ENCODE results near the gene DCST1. TPM values are rescaled to one million over a fixed set of nuclear protein-coding genes. Genes with fewer than 3 reads are reported as not detected.

The DCST1 gene
- total RNA-seq, 1 experiment from 2014 or later: 0.17 TPM

DNA sequence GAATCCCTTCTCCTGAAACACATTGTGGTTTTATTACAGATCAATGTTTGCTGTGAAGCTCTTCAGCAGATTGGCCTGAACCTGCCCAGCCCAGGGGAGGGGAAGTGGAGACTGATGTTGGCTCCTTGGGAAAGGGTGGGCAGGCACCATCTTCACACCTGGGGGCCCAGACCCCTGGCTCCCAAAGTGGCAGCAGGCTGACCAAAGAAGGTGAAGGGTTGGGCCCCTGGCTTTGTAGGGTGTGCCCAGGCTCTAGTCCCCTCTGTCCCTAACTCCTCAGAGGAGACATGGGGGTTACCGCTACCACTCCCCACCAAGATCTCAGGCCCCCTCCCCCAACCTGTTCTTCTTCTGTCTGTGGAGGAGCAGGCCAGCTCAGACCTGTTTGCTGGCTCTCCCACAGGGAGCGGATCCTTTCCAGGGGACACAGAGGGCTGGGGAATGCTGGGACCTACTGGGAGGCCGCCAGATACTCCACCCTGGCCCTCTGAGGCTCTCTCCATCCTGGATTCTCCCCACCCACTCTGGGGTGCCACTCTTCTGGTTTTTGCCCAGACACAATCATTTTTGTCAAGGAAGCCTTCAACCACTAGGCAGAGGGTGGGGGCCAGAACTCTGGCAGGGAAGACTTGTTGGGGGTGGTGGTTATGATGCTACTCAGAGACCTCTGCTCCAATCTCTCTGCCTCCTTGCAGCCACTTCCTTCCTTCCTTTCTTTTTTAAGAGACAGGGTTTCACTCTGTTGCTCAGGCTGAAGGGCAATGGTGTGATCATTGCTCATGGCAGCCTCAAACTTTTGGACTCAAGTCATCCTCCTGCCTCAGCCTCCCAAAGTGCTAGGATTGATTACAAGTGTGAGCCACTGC lies 40.0 kb downstream of the DCST1 start:
- intact Hi-C loops (cut with micrococcal nuclease; ENCODE audit: unreplicated experiment): no loop called here
- no peak for DNase-seq
- Mint-ChIP-seq H3K4me1 (ENCODE audit: low read depth, unreplicated experiment) (peaks cover 29% of the 10 kb centered on the region), H3K4me3 (ENCODE audit: low read depth, unreplicated experiment) (no peak overlapping the region), H3K9me3 (ENCODE audit: low read depth, unreplicated experiment) (no peaks in the 10 kb centered on the region), H3K27me3 (ENCODE audit: unreplicated experiment) (peaks cover 70% of the 10 kb centered on the region), H3K36me3 (ENCODE audit: insufficient read depth, unreplicated experiment) (peaks cover 24% of the 10 kb centered on the region), H3K27ac (ENCODE audit: unreplicated experiment) (no peak overlapping the region)
- TF ChIP-seq, protein P1, sequence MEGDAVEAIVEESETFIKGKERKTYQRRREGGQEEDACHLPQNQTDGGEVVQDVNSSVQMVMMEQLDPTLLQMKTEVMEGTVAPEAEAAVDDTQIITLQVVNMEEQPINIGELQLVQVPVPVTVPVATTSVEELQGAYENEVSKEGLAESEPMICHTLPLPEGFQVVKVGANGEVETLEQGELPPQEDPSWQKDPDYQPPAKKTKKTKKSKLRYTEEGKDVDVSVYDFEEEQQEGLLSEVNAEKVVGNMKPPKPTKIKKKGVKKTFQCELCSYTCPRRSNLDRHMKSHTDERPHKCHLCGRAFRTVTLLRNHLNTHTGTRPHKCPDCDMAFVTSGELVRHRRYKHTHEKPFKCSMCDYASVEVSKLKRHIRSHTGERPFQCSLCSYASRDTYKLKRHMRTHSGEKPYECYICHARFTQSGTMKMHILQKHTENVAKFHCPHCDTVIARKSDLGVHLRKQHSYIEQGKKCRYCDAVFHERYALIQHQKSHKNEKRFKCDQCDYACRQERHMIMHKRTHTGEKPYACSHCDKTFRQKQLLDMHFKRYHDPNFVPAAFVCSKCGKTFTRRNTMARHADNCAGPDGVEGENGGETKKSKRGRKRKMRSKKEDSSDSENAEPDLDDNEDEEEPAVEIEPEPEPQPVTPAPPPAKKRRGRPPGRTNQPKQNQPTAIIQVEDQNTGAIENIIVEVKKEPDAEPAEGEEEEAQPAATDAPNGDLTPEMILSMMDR (IDR thresholded peaks at IDR 0.05; ENCODE audit: unreplicated experiment): no peak
- CTCF ChIA-PET: interaction anchor here (0.6 to 3.3 kb wide), 2 partner anchors 12 to 1041 kb away, joined by 4 to 15 read pairs; no protein-coding TSS in a partner anchor
- no TSS peak for BruUV-seq (replicated peaks)

DNA sequence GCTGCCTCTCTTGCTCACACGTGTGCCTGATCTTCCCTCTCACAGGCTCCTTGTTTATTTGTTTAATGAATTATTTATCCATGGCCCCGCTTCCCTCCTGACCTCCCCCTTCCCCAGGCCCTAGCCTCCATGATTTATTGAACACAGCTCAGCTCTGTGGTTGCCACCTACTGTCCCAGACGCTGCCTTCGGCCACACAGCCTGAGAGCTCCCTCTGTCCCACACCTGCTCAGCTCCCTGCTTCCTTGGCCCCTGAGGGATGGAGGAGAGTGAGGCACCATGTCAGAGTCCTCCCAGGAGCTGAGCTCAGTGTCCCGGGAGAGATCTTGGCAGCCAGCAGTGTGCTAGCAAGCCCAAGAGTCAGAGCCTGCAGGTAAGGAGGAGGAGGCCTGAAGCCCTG lies 41.9 kb downstream of the DCST1 start:
- TF ChIP-seq, protein P1 (IDR thresholded peaks at IDR 0.05; ENCODE audit: unreplicated experiment): no peak
- no TSS peak for BruUV-seq (replicated peaks)
- CTCF ChIA-PET: interaction anchor here (0.8 to 3.3 kb wide), 7 partner anchors 10 to 98 kb away, joined by 3 to 15 read pairs (median 4); partner anchors contain the start of genes EFNA4 and KRTCAP2
- H3K36me3 Mint-ChIP-seq (ENCODE audit: insufficient read depth, unreplicated experiment): peaks cover 22% of the 10 kb centered on the region
- intact Hi-C loops (cut with micrococcal nuclease; ENCODE audit: unreplicated experiment): no loop called here
- H3K9me3 Mint-ChIP-seq (ENCODE audit: low read depth, unreplicated experiment): no peaks in the 10 kb centered on the region
- H3K4me1 Mint-ChIP-seq (ENCODE audit: low read depth, unreplicated experiment): peaks cover 31% of the 10 kb centered on the region
- H3K27ac Mint-ChIP-seq (ENCODE audit: unreplicated experiment): no peak overlapping the region
- DNase-seq: no peak
- H3K27me3 Mint-ChIP-seq (ENCODE audit: unreplicated experiment): peaks cover 89% of the 10 kb centered on the region
- no peak overlapping the region for H3K4me3 Mint-ChIP-seq (ENCODE audit: low read depth, unreplicated experiment)

DNA sequence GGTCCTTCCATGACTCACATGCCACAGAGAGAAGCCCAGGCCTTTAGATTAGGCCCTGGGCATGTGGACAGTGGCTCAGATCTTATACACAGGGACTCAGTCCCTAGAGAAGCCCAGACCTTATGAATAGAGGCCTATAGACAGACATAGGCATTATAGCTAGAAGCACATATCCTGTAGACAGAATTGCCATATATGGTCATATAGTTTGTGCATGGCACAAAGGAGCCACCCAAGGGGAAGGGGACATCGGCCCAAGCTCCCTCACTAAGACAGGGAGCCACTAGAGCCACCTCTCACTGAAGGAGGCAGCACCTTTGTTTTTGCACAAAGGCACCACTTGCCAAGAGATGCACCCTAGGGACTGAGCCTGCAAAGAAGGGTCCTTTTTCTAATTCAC lies 42.7 kb downstream of the DCST1 start:
- Mint-ChIP-seq H3K27ac (ENCODE audit: unreplicated experiment) (no peak overlapping the region), H3K4me3 (ENCODE audit: low read depth, unreplicated experiment) (no peak overlapping the region), H3K9me3 (ENCODE audit: low read depth, unreplicated experiment) (no peaks in the 10 kb centered on the region), H3K4me1 (ENCODE audit: low read depth, unreplicated experiment) (peaks cover 30% of the 10 kb centered on the region), H3K36me3 (ENCODE audit: insufficient read depth, unreplicated experiment) (peaks cover 16% of the 10 kb centered on the region), H3K27me3 (ENCODE audit: unreplicated experiment) (peaks cover 90% of the 10 kb centered on the region)
- DNase-seq: no peak
- intact Hi-C loops (cut with micrococcal nuclease; ENCODE audit: unreplicated experiment): no loop called here
- no TSS peak for BruUV-seq (replicated peaks)
- TF ChIP-seq, protein P1 (IDR thresholded peaks at IDR 0.05; ENCODE audit: unreplicated experiment): no peak
- CTCF ChIA-PET: interaction anchor here (0.8 to 3.3 kb wide), 4 partner anchors 9 to 97 kb away, joined by 3 to 15 read pairs (median 4); partner anchors contain the start of genes EFNA4 and KRTCAP2

DNA sequence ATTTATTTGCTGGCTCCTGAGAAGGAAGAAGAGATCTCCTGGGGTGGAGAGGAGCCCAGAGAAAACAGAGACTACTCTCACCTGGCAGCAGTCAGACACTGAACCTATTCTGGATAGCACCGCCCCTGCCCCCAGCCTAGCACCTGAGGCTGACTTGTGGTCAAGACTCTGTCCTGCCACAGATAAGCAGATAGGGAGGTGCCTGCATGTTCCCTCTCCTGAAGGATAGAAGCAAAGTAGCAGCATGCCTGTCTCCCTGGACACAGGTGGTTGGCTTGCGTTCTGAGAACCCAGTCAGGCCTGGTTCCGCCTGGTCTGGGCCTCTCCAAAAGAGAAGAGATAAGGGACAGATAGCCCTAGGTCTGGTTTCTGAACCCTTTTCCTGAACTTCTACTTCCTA lies 43.7 kb downstream of the DCST1 start:
- H3K27me3 Mint-ChIP-seq (ENCODE audit: unreplicated experiment): peaks cover 90% of the 10 kb centered on the region
- intact Hi-C loops (cut with micrococcal nuclease; ENCODE audit: unreplicated experiment): no loop called here
- BruUV-seq (replicated peaks): no TSS peak

More for the DNA sequence above, 43.7 kb downstream of the DCST1 start:
- Mint-ChIP-seq H3K9me3 (ENCODE audit: low read depth, unreplicated experiment) (no peaks in the 10 kb centered on the region), H3K4me3 (ENCODE audit: low read depth, unreplicated experiment) (no peak overlapping the region), H3K36me3 (ENCODE audit: insufficient read depth, unreplicated experiment) (peaks cover 18% of the 10 kb centered on the region), H3K4me1 (ENCODE audit: low read depth, unreplicated experiment) (peaks cover 33% of the 10 kb centered on the region), H3K27ac (ENCODE audit: unreplicated experiment) (no peak overlapping the region)
- CTCF ChIA-PET: interaction anchor here (3.3 kb wide), 1 partner anchor 8 kb away, joined by 15 read pairs; no protein-coding TSS in a partner anchor
- TF ChIP-seq, protein P1 (IDR thresholded peaks at IDR 0.05; ENCODE audit: unreplicated experiment): no peak
- DNase-seq: no peak
